WTC11 (cell line): ENCODE results near the gene KPNA2. TPM values are rescaled to one million over a fixed set of nuclear protein-coding genes. Genes with fewer than 3 reads are reported as not detected.

Experiments
- AFF4 ChIP-seq: sonication (generic); formaldehyde crosslinking; IDR thresholded peaks from 2 replicates; pipeline ENCODE4 v1.8.1; 2023; ENCODE audit warnings: mild to moderate bottlenecking, missing genetic modification reagents, borderline replicate concordance
- AR ChIP-seq: fragments of 250-450 bp; sonication (Bioruptor Pico); IDR thresholded peaks from 2 replicates; pipeline ENCODE4 v1.9.0; 2021; ENCODE audit warnings: mild to moderate bottlenecking
- ATF2 ChIP-seq: sonication (generic); formaldehyde crosslinking; IDR thresholded peaks from 2 replicates; pipeline ENCODE4 v1.8.1; 2022; ENCODE audit warnings: low read depth, missing genetic modification reagents, borderline replicate concordance
- CREB1 ChIP-seq: sonication (generic); formaldehyde crosslinking; IDR thresholded peaks from 2 replicates; pipeline ENCODE4 v1.8.0; 2023; ENCODE audit warnings: mild to moderate bottlenecking, missing genetic modification reagents
- CREM ChIP-seq: sonication (generic); formaldehyde crosslinking; IDR thresholded peaks from 2 replicates; pipeline ENCODE4 v1.8.1; 2022; ENCODE audit warnings: mild to moderate bottlenecking, missing genetic modification reagents, moderate library complexity
- E2F4 ChIP-seq: sonication (generic); formaldehyde crosslinking; IDR thresholded peaks from 2 replicates; pipeline ENCODE4 v1.8.1; 2022; ENCODE audit warnings: low read depth, mild to moderate bottlenecking, moderate library complexity, missing genetic modification reagents, borderline replicate concordance
- GRHL2 ChIP-seq: fragments of 250-450 bp; sonication (Bioruptor Pico); IDR thresholded peaks from 2 replicates; pipeline ENCODE4 v1.8.0; 2022; ENCODE audit warnings: mild to moderate bottlenecking, moderate library complexity; ENCODE audit not compliant: insufficient replicate concordance, severe bottlenecking
- IRF2 ChIP-seq: sonication (generic); formaldehyde crosslinking; IDR thresholded peaks from 2 replicates; pipeline ENCODE4 v1.8.0; 2022; ENCODE audit warnings: low read depth, missing genetic modification reagents, borderline replicate concordance
- KAT7 ChIP-seq: sonication (generic); formaldehyde crosslinking; IDR thresholded peaks from 2 replicates; pipeline ENCODE4 v1.8.1; 2023; ENCODE audit warnings: missing genetic modification reagents, mild to moderate bottlenecking, borderline replicate concordance
- MLX ChIP-seq: sonication (generic); formaldehyde crosslinking; IDR thresholded peaks from 2 replicates; pipeline ENCODE4 v1.8.1; 2023; ENCODE audit warnings: mild to moderate bottlenecking, missing genetic modification reagents, moderate library complexity
- NR1H2 ChIP-seq: sonication (generic); formaldehyde crosslinking; IDR thresholded peaks from 2 replicates; pipeline ENCODE4 v1.9.0; 2021; ENCODE audit warnings: mild to moderate bottlenecking, moderate library complexity, missing genetic modification reagents
- OVOL2 ChIP-seq: fragments of 250-450 bp; sonication (Bioruptor Pico); IDR thresholded peaks from 2 replicates; pipeline ENCODE4 v1.9.0; 2021; ENCODE audit warnings: mild to moderate bottlenecking, borderline replicate concordance
- PREB ChIP-seq: sonication (generic); formaldehyde crosslinking; IDR thresholded peaks from 2 replicates; pipeline ENCODE4 v1.8.1; 2022; ENCODE audit warnings: mild to moderate bottlenecking, missing genetic modification reagents, moderate library complexity, borderline replicate concordance
- RELA ChIP-seq: sonication (generic); formaldehyde crosslinking; IDR thresholded peaks from 2 replicates; pipeline ENCODE4 v1.8.1; 2022; ENCODE audit warnings: missing genetic modification reagents, mild to moderate bottlenecking, borderline replicate concordance
- STAT6 ChIP-seq: sonication (generic); formaldehyde crosslinking; conservative IDR thresholded peaks from 2 replicates; pipeline ENCODE4 v1.8.1; 2023; ENCODE audit warnings: mild to moderate bottlenecking, low read depth, missing genetic modification reagents, moderate library complexity
- TCF7 ChIP-seq: sonication (generic); formaldehyde crosslinking; IDR thresholded peaks from 2 replicates; pipeline ENCODE4 v1.8.0; 2022; ENCODE audit warnings: mild to moderate bottlenecking, low read depth, missing genetic modification reagents, moderate library complexity
- TEAD1 ChIP-seq: sonication (generic); formaldehyde crosslinking; IDR thresholded peaks from 2 replicates; pipeline ENCODE4 v1.8.0; 2022; ENCODE audit warnings: mild to moderate bottlenecking, missing genetic modification reagents
- ZBTB21 ChIP-seq: sonication (generic); formaldehyde crosslinking; IDR thresholded peaks from 2 replicates; pipeline ENCODE4 v1.8.1; 2023; ENCODE audit warnings: mild to moderate bottlenecking, missing genetic modification reagents, borderline replicate concordance
- ZBTB43 ChIP-seq: sonication (generic); formaldehyde crosslinking; IDR thresholded peaks from 2 replicates; pipeline ENCODE4 v1.8.1; 2023; ENCODE audit warnings: mild to moderate bottlenecking, missing genetic modification reagents
- ZNF232 ChIP-seq: sonication (generic); formaldehyde crosslinking; IDR thresholded peaks from 2 replicates; pipeline ENCODE4 v1.8.0; 2022; ENCODE audit warnings: mild to moderate bottlenecking, missing genetic modification reagents
- ZNF416 ChIP-seq: fragments of 250-450 bp; sonication (Bioruptor Pico); IDR thresholded peaks from 2 replicates; pipeline ENCODE4 v1.9.0; 2021; ENCODE audit warnings: mild to moderate bottlenecking, inconsistent platforms
- total RNA-seq: library from RNA; stranded (reverse); gene quantifications from 3 replicates; pipeline ENCODE4 v1.2.3, GENCODE V29; 2021

The KPNA2 gene
- total RNA-seq, 1 experiment from 2014 or later: 466 TPM

- TF ChIP-seq ZBTB43 (CRISPR knock-in tag) (no peak; the same call in 1 of the 2 replicates), KAT7 (CRISPR knock-in tag) (peak; percentile 97; the same call in 1 of the 2 replicates), NR1H2 (CRISPR knock-in tag) (0 out of 2 replicates have a peak, but pooled peaks have one; percentile 41), PREB (CRISPR knock-in tag) (no peak; the same call in 1 of the 2 replicates), IRF2 (CRISPR knock-in tag) (no peak), MLX (CRISPR knock-in tag) (no peak), OVOL2 (CRISPR knock-in tag) (no peak), RELA (CRISPR knock-in tag) (peak; percentile 80; the same call in 1 of the 2 replicates), STAT6 (no peak), ZNF232 (peak; percentile 86; the same call in 1 of the 2 replicates), ZNF416 (CRISPR knock-in tag) (0 out of 2 replicates have a peak, but pooled peaks have one; percentile 40), AFF4 (CRISPR knock-in tag) (0 out of 2 replicates have a peak, but pooled peaks have one; percentile 4), GRHL2 (no peak), AR (CRISPR knock-in tag) (no peak), ATF2 (CRISPR knock-in tag) (no peak), E2F4 (CRISPR knock-in tag) (no peak), CREM (CRISPR knock-in tag) (peak; percentile 81), TEAD1 (CRISPR knock-in tag) (no peak), TCF7 (CRISPR knock-in tag) (0 out of 2 replicates have a peak, but pooled peaks have one; percentile 60), CREB1 (0 out of 2 replicates have a peak, but pooled peaks have one; percentile 31), ZBTB21 (CRISPR knock-in tag) (no peak)
Measured at GRCh38 chr17:68035523-68036303, at the start of gene KPNA2 (continued).
